Suprapubic skin (tissue), 4 donors: ENCODE results near the gene HOXA13. TPM values are rescaled to one million over a fixed set of nuclear protein-coding genes. Genes with fewer than 3 reads are reported as not detected.

ENCODE experiments used
- DNase-seq, 2 donors: peaks; one replicate each; pipeline ENCODE4 v3.0.0-alpha.2; 2019; ENCODE audit warnings: low spot score in 2 of 2
- H3K27ac ChIP-seq: fragments of 200-600 bp; sonication (generic); one replicate; pipeline ENCODE4 v1.5.1; 2019
- H3K27me3 ChIP-seq: fragments of 200-600 bp; sonication (generic); one replicate; pipeline ENCODE4 v1.5.1; 2019
- H3K36me3 ChIP-seq: fragments of 200-600 bp; sonication (generic); one replicate; pipeline ENCODE4 v1.5.1; 2019
- H3K4me1 ChIP-seq: fragments of 200-600 bp; sonication (generic); one replicate; pipeline ENCODE4 v1.5.1; 2019
- H3K4me3 ChIP-seq: fragments of 200-600 bp; sonication (generic); one replicate; pipeline ENCODE4 v1.5.1; 2019; ENCODE audit warnings: mild to moderate bottlenecking
- H3K9me3 ChIP-seq: fragments of 200-600 bp; sonication (generic); one replicate; pipeline ENCODE4 v1.5.1; 2019
- CTCF ChIP-seq, 2 donors: fragments of 200-600 bp in 1 of 2; fragments of 450-650 bp in 1 of 2; sonication (generic) in 1 of 2; IDR thresholded peaks; one replicate each; pipeline ENCODE4 v1.5.1; 2016 to 2019; ENCODE audit warnings: antibody characterized with exemption in 2 of 2, mild to moderate bottlenecking in 1 of 2, moderate library complexity in 1 of 2
- EP300 ChIP-seq: sonication (generic); formaldehyde crosslinking; IDR thresholded peaks from one replicate; pipeline ENCODE4 v1.6.1; 2017; ENCODE audit warnings: antibody characterized with exemption
- POLR2A ChIP-seq, 2 donors: fragments of 450-650 bp; IDR thresholded peaks; one replicate each; pipeline ENCODE4 v1.6.1; 2017; ENCODE audit warnings: antibody characterized with exemption in 2 of 2, mild to moderate bottlenecking in 2 of 2, moderate library complexity in 2 of 2
- POLR2AphosphoS5 ChIP-seq, 3 donors: sonication (generic); formaldehyde crosslinking; IDR thresholded peaks; one replicate each; pipeline ENCODE4 v1.6.1; 2017; ENCODE audit warnings: antibody characterized with exemption in 3 of 3
- WGBS: methylation state at CpG from one replicate; pipeline ENCODE4 v1.1.5; 2018; 5-methylcytosine and 5-hydroxymethylcytosine counted together
- total RNA-seq, 4 donors: library from RNA; depleted of rRNA; stranded (reverse); fragments of >200 nt; gene quantifications; one replicate each; pipeline ENCODE4 v1.1.0, GENCODE V29; 2016

HOXA13 gene
- total RNA-seq, 4 donors from 2014 or later: 0.17 TPM; not detected in 3

- H3K27me3 ChIP-seq: peaks cover 15% of the 10 kb centered on the region
- peak overlapping the region; percentile 84 for H3K4me3 ChIP-seq
- no peaks in the 10 kb centered on the region for H3K9me3 ChIP-seq
- no peaks in the 10 kb centered on the region for H3K36me3 ChIP-seq
- TF ChIP-seq POLR2AphosphoS5 (IDR thresholded peaks at IDR 0.05) (no peak), CTCF (IDR thresholded peaks at IDR 0.05) (no peak), POLR2A (IDR thresholded peaks at IDR 0.05) (no peak), EP300 (no peak)
- H3K27ac ChIP-seq: peak overlapping the region; percentile 97
- 49% methylated on average over 27 of the region's 48 CpGs for WGBS
- peaks cover 86% of the 10 kb centered on the region for H3K4me1 ChIP-seq
- peak; percentile 70 to 77 for DNase-seq
Observed at GRCh38 chr7:27154901-27155815, 44.7 kb downstream of the HOXA13 start.

DNA sequence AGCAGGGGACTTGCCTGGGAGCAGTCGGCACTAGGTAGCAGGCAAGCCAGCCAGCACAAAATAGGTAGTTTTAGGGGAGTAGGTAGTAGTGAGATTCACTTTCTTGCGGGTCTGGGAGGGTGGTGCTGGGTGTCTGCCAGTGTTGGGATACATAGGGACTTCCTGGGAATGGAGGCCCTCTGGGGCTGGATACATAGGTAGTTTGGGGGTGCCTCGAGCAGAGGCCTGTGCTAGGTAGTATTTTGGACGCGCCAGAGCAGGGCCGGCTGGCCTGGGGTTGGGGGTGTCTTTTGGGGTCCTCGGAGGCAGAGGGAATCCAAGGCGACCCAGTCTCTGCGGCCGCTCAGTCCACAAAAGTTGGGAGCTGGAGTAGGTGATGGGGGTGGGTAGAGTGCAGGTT, 45.5 kb downstream of the HOXA13 start:
- peak overlapping the region; percentile 84 for H3K4me3 ChIP-seq
- WGBS: 70% methylated on average over 10 of the region's 10 CpGs
- no peak for TF ChIP-seq CTCF (IDR thresholded peaks at IDR 0.05)
- no peak for TF ChIP-seq POLR2A (IDR thresholded peaks at IDR 0.05)
- no peak for TF ChIP-seq EP300
- TF ChIP-seq POLR2AphosphoS5 (IDR thresholded peaks at IDR 0.05): no peak
- DNase-seq: peak in 1 of 2 donors; percentile 76
- H3K27ac ChIP-seq: peak overlapping the region; percentile 97
- H3K27me3 ChIP-seq: peaks cover 15% of the 10 kb centered on the region
- H3K36me3 ChIP-seq: no peaks in the 10 kb centered on the region
- no peaks in the 10 kb centered on the region for H3K9me3 ChIP-seq
- peaks cover 91% of the 10 kb centered on the region for H3K4me1 ChIP-seq

DNA sequence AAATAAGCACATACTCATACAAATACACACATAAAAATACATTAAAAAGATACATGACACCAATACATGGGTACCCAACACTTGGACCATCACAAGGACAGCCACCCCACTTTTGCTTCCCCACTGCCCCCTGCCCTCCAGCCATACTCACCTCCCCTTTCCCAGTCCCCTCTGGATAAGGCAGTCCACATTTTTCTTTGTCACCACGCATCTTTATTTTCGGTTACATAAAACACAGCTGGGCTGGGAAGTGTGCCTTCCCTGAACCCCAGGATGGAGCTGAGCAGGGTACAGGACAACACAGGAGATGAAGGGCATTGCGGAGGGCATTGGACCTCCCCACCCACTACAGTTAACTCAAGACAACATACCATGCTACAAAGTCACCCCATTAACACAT, 46.4 kb downstream of the HOXA13 start:
- Histone ChIP-seq H3K9me3 (no peaks in the 10 kb centered on the region), H3K27me3 (peaks cover 19% of the 10 kb centered on the region), H3K4me1 (peaks cover 95% of the 10 kb centered on the region), H3K36me3 (no peaks in the 10 kb centered on the region), H3K4me3 (no peak overlapping the region), H3K27ac (peak overlapping the region; percentile 97)
- DNase-seq: no peak
- TF ChIP-seq EP300 (no peak), CTCF (IDR thresholded peaks at IDR 0.05) (no peak), POLR2AphosphoS5 (IDR thresholded peaks at IDR 0.05) (no peak)
- 70% methylated on average over 3 of the region's 3 CpGs for WGBS

DNA sequence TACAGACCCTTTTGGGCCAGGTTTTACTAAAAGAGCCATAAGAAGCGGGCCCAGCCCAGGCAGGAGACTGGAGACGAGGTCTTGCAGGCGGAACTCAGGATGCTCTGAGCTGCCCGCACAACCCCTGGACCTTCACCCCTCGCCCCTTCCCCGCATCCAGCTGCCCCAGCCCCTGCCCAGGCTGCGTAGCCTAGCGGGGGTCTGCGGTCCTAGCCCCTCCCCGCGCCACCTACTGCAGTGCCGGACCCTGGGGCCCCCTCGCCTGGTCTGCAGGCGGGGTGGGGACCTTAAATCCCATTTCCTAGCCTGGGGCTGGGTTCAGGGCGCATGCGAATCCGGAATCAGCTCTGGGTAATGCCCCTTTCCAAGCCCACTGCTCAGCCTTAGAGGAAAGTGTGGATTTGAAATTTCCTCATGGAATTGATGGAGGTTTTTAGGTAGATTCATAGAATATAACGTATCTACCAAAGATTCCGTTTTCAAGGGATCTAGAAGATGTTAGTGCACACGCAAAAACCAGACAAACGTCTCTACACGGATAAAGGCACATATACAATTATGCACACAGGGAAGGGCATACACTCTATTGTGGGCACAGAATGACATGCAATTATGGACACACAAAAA, 47.0 kb downstream of the HOXA13 start:
- Histone ChIP-seq H3K27ac (peak overlapping the region; percentile 97), H3K36me3 (no peaks in the 10 kb centered on the region), H3K4me1 (peaks cover 96% of the 10 kb centered on the region), H3K9me3 (no peaks in the 10 kb centered on the region), H3K4me3 (peak overlapping the region; percentile 53), H3K27me3 (peaks cover 19% of the 10 kb centered on the region)
- no peak for DNase-seq
- 23% methylated on average over 16 of the region's 22 CpGs for WGBS
- TF ChIP-seq EP300: no peak
- TF ChIP-seq CTCF (IDR thresholded peaks at IDR 0.05): no peak
- no peak for TF ChIP-seq POLR2A (IDR thresholded peaks at IDR 0.05)
- no peak for TF ChIP-seq POLR2AphosphoS5 (IDR thresholded peaks at IDR 0.05)
